B cell (primary cell): ENCODE results near the gene POU5F1.

Experiments used
- CTCF ChIP-seq: fragments of 200-600 bp; IDR thresholded peaks from one replicate; pipeline ENCODE4 v1.8.0; 2022; ENCODE audit warnings: antibody characterized with exemption, mild to moderate bottlenecking
- EZH2 ChIP-seq: IDR thresholded peaks from 2 replicates; pipeline ENCODE4 v1.6.1; 2012; ENCODE audit warnings: borderline replicate concordance, low read depth, mild to moderate bottlenecking, moderate library complexity, low read length; ENCODE audit not compliant: insufficient read depth, poor library complexity, severe bottlenecking

- no peak for TF ChIP-seq EZH2
- no peak for TF ChIP-seq CTCF
Measured at GRCh38 chr6:31186052-31186734, 15.7 kb upstream of the POU5F1 start.
